K562 (cell line): Measurements from ENCODE around the gene UBXN2A. TPM values are rescaled to one million over a fixed set of nuclear protein-coding genes. Genes with fewer than 3 reads are reported as not detected.

Source experiments
- ATAC-seq: fragments of 200-7000 bp; cut with Tn5 transposase; 3 replicates; pipeline ENCODE4 v1.9.1; 2020; ENCODE audit warnings: moderate library complexity
- BruUV-seq: library from RNA; stranded (reverse); fragments of 400-500 nt; replicated peaks from 2 replicates; lab custom pipeline; 2021; lab: Mats Ljungman, UMichigan
- CTCF ChIA-PET: fragments of 300-600 bp; formaldehyde crosslinking; extraction: SDS; loops from one replicate; lab custom pipeline; 2021; ENCODE audit warnings: low intra/inter-chr PET ratio; lab: Yijun Ruan, JAX
- POLR2A ChIA-PET: fragments of 300-600, 350-650 bp; sonication (Branson Sonifier 250); formaldehyde crosslinking; extraction: SDS; loops from one replicate; lab custom pipeline; 2021; ENCODE audit warnings: antibody characterized with exemption, inconsistent platforms; lab: Yijun Ruan, JAX
- DNase-seq, 4 experiments: peaks; one replicate each; pipeline versions ENCODE4 v3.0.0 to v3.0.0-alpha.2; 2011 to 2018; ENCODE audit warnings: low spot score in 3 of 4, mixed read lengths in 3 of 4; ENCODE audit errors: extremely low read depth in 1 of 4
- FAIRE-seq: peaks from 2 replicates; lab custom pipeline; 2011; peaks lifted over from hg19 to GRCh38; lab: Jason Lieb, UNC
- H2AFZ ChIP-seq: 2 replicates; pipeline ENCODE4 v1.6.0; 2011; ENCODE audit warnings: low read depth, low read length, control low read depth, inconsistent platforms
- H3K27ac ChIP-seq: fragments of 200-600 bp; 3 replicates; pipeline ENCODE4 v1.8.0; 2011; ENCODE audit warnings: low read depth, mild to moderate bottlenecking, control low read depth, inconsistent platforms, low read length, moderate library complexity, mixed read lengths; ENCODE audit errors: extremely low read depth
- H3K27me3 ChIP-seq, 2 experiments: fragments of 300-600 bp in 1 of 2; 2 replicates in 1 of 2; 3 replicates in 1 of 2; pipeline versions ENCODE4 v1.6.0 to v1.8.0; 2011; ENCODE audit warnings: inconsistent platforms in 2 of 2, low read length in 2 of 2, mild to moderate bottlenecking in 1 of 2, mixed read lengths in 1 of 2, moderate library complexity in 1 of 2; ENCODE audit not compliant: control insufficient read depth in 2 of 2, insufficient read depth in 2 of 2
- H3K36me3 ChIP-seq: fragments of 300-600 bp; 3 replicates; pipeline ENCODE4 v1.8.0; 2011; ENCODE audit warnings: mild to moderate bottlenecking, low read length, inconsistent platforms; ENCODE audit not compliant: control insufficient read depth, insufficient read depth
- H3K4me1 ChIP-seq, 2 experiments: fragments of 200-600 bp in 1 of 2; replicated peaks in 1 of 2; 2 replicates in 1 of 2; 3 replicates in 1 of 2; pipeline versions ENCODE4 v1.5.1 to v1.8.0; 2011; ENCODE audit warnings: inconsistent platforms in 2 of 2, low read length in 2 of 2, mild to moderate bottlenecking in 1 of 2, mixed read lengths in 1 of 2, moderate library complexity in 1 of 2; ENCODE audit not compliant: control insufficient read depth in 2 of 2, insufficient read depth in 2 of 2
- H3K4me2 ChIP-seq: 2 replicates; pipeline ENCODE4 v1.6.1; 2011; ENCODE audit warnings: low read length, control low read depth, inconsistent platforms, mixed read lengths; ENCODE audit not compliant: insufficient read depth
- H3K4me3 ChIP-seq: fragments of 200-600 bp; sonication (generic), shearing (Covaris generic); 2 replicates; pipeline ENCODE4 v1.5.1; 2016; ENCODE audit warnings: control low read depth, inconsistent platforms
- H3K79me2 ChIP-seq: fragments of 200-600 bp; 3 replicates; pipeline ENCODE4 v1.8.0; 2011; ENCODE audit warnings: low read length, inconsistent platforms; ENCODE audit not compliant: control insufficient read depth, insufficient read depth
- H3K9ac ChIP-seq, 2 experiments: 2 replicates each; pipeline versions ENCODE4 v1.6.0 to v1.6.1; 2011; ENCODE audit warnings: low read depth in 2 of 2, low read length in 2 of 2, control low read depth in 1 of 2, inconsistent platforms in 1 of 2, mild to moderate bottlenecking in 1 of 2, mixed read lengths in 1 of 2; ENCODE audit not compliant: insufficient read depth in 1 of 2
- H3K9me1 ChIP-seq: one replicate; pipeline ENCODE4 v1.6.0; 2011; ENCODE audit warnings: inconsistent platforms, mild to moderate bottlenecking, low read length, moderate library complexity; ENCODE audit not compliant: control insufficient read depth, insufficient read depth
- H3K9me3 ChIP-seq: replicated peaks from 2 replicates; pipeline ENCODE4 v1.5.1; 2011; ENCODE audit warnings: low read depth, low read length, inconsistent platforms; ENCODE audit not compliant: control insufficient read depth, insufficient read depth
- H4K20me1 ChIP-seq: replicated peaks from 2 replicates; pipeline ENCODE4 v1.6.1; 2011; ENCODE audit warnings: low read length, inconsistent platforms, mixed read lengths; ENCODE audit not compliant: control insufficient read depth, insufficient read depth
- ADNP ChIP-seq: fragments of 200-800 bp; sonication (Bioruptor generic); IDR thresholded peaks from 2 replicates; pipeline ENCODE4 v1.6.1; 2016; ENCODE audit warnings: missing genetic modification characterization, missing compliant biosample characterization
- CBX1 ChIP-seq: sonication (generic); IDR thresholded peaks from 2 replicates; pipeline ENCODE4 v1.6.1; 2016; ENCODE audit warnings: antibody characterized with exemption, low read depth, mild to moderate bottlenecking
- CEBPB ChIP-seq: fragments of 450-650 bp; IDR thresholded peaks from 2 replicates; pipeline ENCODE4 v1.6.1; 2016; ENCODE audit warnings: missing genetic modification characterization, missing compliant biosample characterization
- EGR1 ChIP-seq: fragments of 450-650 bp; conservative IDR thresholded peaks from 2 replicates; pipeline ENCODE4 v1.6.1; 2017; ENCODE audit warnings: mild to moderate bottlenecking
- FOXK1 ChIP-seq: sonication (generic); formaldehyde crosslinking; IDR thresholded peaks from 2 replicates; pipeline ENCODE4 v1.8.0; 2022; ENCODE audit warnings: missing genetic modification reagents, mild to moderate bottlenecking, borderline replicate concordance
- KAT7 ChIP-seq: sonication (generic); formaldehyde crosslinking; IDR thresholded peaks from 2 replicates; pipeline ENCODE4 v1.8.0; 2022; ENCODE audit warnings: missing genetic modification reagents, mild to moderate bottlenecking, borderline replicate concordance
- PPARD ChIP-seq: fragments of 250-450 bp; sonication (Bioruptor Pico); IDR thresholded peaks from 2 replicates; pipeline ENCODE4 v1.8.0; 2022; ENCODE audit warnings: inconsistent platforms, mild to moderate bottlenecking, moderate library complexity
- RBM25 ChIP-seq: fragments of 200-400 bp; formaldehyde crosslinking; IDR thresholded peaks from 2 replicates; pipeline ENCODE4 v1.6.1; 2018; ENCODE audit warnings: low read length, low read depth, moderate library complexity; ENCODE audit not compliant: severe bottlenecking
- RHOXF2B ChIP-seq: fragments of 250-450 bp; sonication (Bioruptor Pico); conservative IDR thresholded peaks from 2 replicates; pipeline ENCODE4 v1.5.1; 2021
- SNRNP70 ChIP-seq: fragments of 200-400 bp; formaldehyde crosslinking; optimal IDR thresholded peaks from 2 replicates; pipeline ENCODE3; 2017; ENCODE audit warnings: low read depth, low read length
- STAT5B ChIP-seq: fragments of 250-450 bp; sonication (Bioruptor Pico); IDR thresholded peaks from 2 replicates; pipeline ENCODE4 v1.8.0; 2021; ENCODE audit warnings: mild to moderate bottlenecking, inconsistent platforms
- ZBTB26 ChIP-seq: fragments of 450-650 bp; formaldehyde crosslinking; IDR thresholded peaks from 2 replicates; pipeline ENCODE4 v1.4.0; 2022; ENCODE audit warnings: missing genetic modification characterization
- ZKSCAN8 ChIP-seq: fragments of 200-800 bp; sonication (Bioruptor generic); IDR thresholded peaks from 2 replicates; pipeline ENCODE4 v1.6.1; 2016; ENCODE audit warnings: missing genetic modification characterization, missing compliant biosample characterization
- WGBS: fragments of 100-300 bp; shearing (Covaris generic); methylation state at CpG from one replicate; pipeline ENCODE4 v1.1.6; 2016; ENCODE audit warnings: low coverage, mixed read lengths; ENCODE audit not compliant: insufficient coverage; ENCODE audit errors: missing lambda C conversion rate; 5-methylcytosine and 5-hydroxymethylcytosine counted together
- in situ Hi-C: fragments of 300-500 bp; cut with MboI; formaldehyde crosslinking; loops from 4 replicates; pipeline ENCODE4 v1.15.0; 2018; ENCODE audit warnings: inconsistent platforms, mixed read lengths
- intact Hi-C: fragments of 100-400 bp; cut with micrococcal nuclease; formaldehyde crosslinking; loops from 2 replicates; pipeline ENCODE4 v1.14.2; 2022
- polyA plus RNA-seq, 8 experiments: library from polyadenylated mRNA; depleted of rRNA in 4 of 8; stranded (reverse) in 5 of 8; unstranded in 3 of 8; fragments of >200 nt; fragmentation: Nextera tagmentation in 2 of 8; fragmentation: Illumina TruSeq in 1 of 8; extraction: Ambion mirVana in 2 of 8; extraction: Trizol in 1 of 8; gene quantifications; 2 replicates each; pipeline versions ENCODE4 v1.2.1 to v1.2.3, GENCODE V29; 2011 to 2014; ENCODE audit warnings: inconsistent platforms in 1 of 8, missing spikeins in 1 of 8
- total RNA-seq, 7 experiments: library from RNA; depleted of rRNA in 6 of 7; stranded (reverse); fragments of >200 nt in 6 of 7; fragmentation: Illumina TruSeq in 2 of 7; extraction: Trizol in 2 of 7; gene quantifications; 2 replicates each; pipeline versions ENCODE4 v1.2.1 to v1.2.3, GENCODE V29; 2011 to 2021; ENCODE audit warnings: low replicate concordance in 1 of 7
- TF ChIP-seq, protein P1 (sequence below): sonication (generic); IDR thresholded peaks from 2 replicates; pipeline ENCODE4 v1.6.1; 2016

Gene UBXN2A
- total and polyA plus RNA-seq, 9 of the 15 experiments (the other 6 are each of a cell fraction or from before 2014, with no cell fraction given), result 3.4 to 25.6 (median 16.0) TPM

DNA sequence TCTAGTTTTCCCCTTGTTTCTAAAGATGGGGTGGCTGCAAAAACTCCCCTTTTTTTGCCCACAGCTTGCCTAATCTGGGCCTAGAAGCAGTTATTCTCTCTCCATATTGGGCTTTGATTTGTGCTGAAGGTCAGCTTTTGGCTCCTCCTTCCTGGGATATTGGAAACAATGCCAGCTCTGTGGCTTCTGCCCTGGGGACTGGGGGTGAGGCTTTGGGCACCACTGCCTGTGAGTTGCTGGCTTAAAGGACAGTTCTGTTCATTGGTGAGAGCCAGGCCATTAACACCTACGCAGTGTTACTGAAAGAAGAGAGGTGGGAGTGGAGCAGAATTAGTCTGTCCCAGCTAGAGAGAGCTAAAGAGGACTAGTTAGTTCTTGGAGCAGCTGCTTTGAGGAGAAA, 4.3 kb downstream of the UBXN2A start:
- ChIA-PET POLR2A (interaction anchor here (0.9 kb wide), 1 partner anchor 19 kb away, joined by 3 read pairs; no protein-coding TSS in a partner anchor), CTCF (no interaction called here)
- Histone ChIP-seq H3K4me2 (no peak overlapping the region), H3K4me1 (peaks cover 9 to 23% of the 10 kb centered on the region in 2 experiments; a peak in 4 of 5 replicates), H3K9me1 (no peaks in the 10 kb centered on the region), H3K27ac (no peak overlapping the region), H3K27me3 (no peaks in the 10 kb centered on the region), H3K36me3 (peaks cover 13% of the 10 kb centered on the region; the same call in 2 of the 3 replicates), H3K79me2 (peaks cover 73% of the 10 kb centered on the region), H4K20me1 (peaks cover 3% of the 10 kb centered on the region; the same call in 1 of the 2 replicates), H3K9me3 (no peaks in the 10 kb centered on the region), H3K9ac (no peak overlapping the region), H3K4me3 (no peak overlapping the region), H2AFZ (no peak overlapping the region)
- 60% methylated on average over 1 of the region's 1 CpG for WGBS
- intact Hi-C loops, result loop anchor here (5.0 kb wide), 1 partner anchor 68 kb away; the partner anchor contains the start of gene MFSD2B
- in situ Hi-C loops, result no loop called here
- DNase-seq (peak in 2 of 4 experiments; percentile 17 to 35), FAIRE-seq (no peak), ATAC-seq (no peak)
- no TSS peak for BruUV-seq
- TF ChIP-seq PPARD (no peak), CBX1 (no peak), ZKSCAN8 (CRISPR knock-in tag) (no peak), STAT5B (CRISPR knock-in tag) (no peak), RBM25 (no peak), EGR1 (peak; percentile 42; the same call in 1 of the 2 replicates), CEBPB (no peak), ADNP (tag) (no peak), FOXK1 (CRISPR knock-in tag) (no peak), SNRNP70 (no peak), KAT7 (CRISPR knock-in tag) (no peak), RHOXF2B (no peak), ZBTB26 (CRISPR knock-in tag) (no peak)
- TF ChIP-seq, protein P1, sequence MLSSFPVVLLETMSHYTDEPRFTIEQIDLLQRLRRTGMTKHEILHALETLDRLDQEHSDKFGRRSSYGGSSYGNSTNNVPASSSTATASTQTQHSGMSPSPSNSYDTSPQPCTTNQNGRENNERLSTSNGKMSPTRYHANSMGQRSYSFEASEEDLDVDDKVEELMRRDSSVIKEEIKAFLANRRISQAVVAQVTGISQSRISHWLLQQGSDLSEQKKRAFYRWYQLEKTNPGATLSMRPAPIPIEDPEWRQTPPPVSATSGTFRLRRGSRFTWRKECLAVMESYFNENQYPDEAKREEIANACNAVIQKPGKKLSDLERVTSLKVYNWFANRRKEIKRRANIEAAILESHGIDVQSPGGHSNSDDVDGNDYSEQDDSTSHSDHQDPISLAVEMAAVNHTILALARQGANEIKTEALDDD, result peak; percentile 98
